EL (cell line): ENCODE measurements around the gene NEK7.
"Not testable (repeated sequence)": the region's sequence is repeated elsewhere in the genome, so short reads cannot be mapped to it uniquely, and the experiment has no call there.

Experiments used
- DNase-seq: peaks from one replicate; pipeline ENCODE4 v3.0.0-alpha.2; 2016

NEK7 gene

GRCh38 chr1:198298640-198299039 is 141.8 kb downstream of the NEK7 start:
- DNase-seq = no peak

GRCh38 chr1:198300451-198300850 is 143.7 kb downstream of the NEK7 start:
- DNase-seq = no peak

GRCh38 chr1:198304431-198304830 is 147.6 kb downstream of the NEK7 start:
- DNase-seq = no peak

- not testable (repeated sequence) for DNase-seq
These were observed 158.0 kb downstream of the NEK7 start for GRCh38 chr1:198314817-198315216.

- not testable (repeated sequence) for DNase-seq
These were observed 158.5 kb downstream of the NEK7 start for GRCh38 chr1:198315331-198315730.

GRCh38 chr1:198316546-198317100 is 159.8 kb downstream of the NEK7 start:
- DNase-seq = no peak

GRCh38 chr1:198318085-198318484 is 161.3 kb downstream of the NEK7 start:
- no peak for DNase-seq

- DNase-seq = no peak
These were observed 164.0 kb downstream of the NEK7 start for GRCh38 chr1:198320759-198321158.

- no peak for DNase-seq
These were observed 169.4 kb downstream of the NEK7 start for GRCh38 chr1:198326232-198326631.

- no peak for DNase-seq
These were observed 170.1 kb downstream of the NEK7 start for GRCh38 chr1:198326915-198327314.

GRCh38 chr1:198328458-198329032 is 171.7 kb downstream of the NEK7 start:
- DNase-seq = no peak

GRCh38 chr1:198330982-198331615 is 174.3 kb downstream of the NEK7 start:
- DNase-seq = peak; percentile 30

GRCh38 chr1:198333744-198334143 is 176.9 kb downstream of the NEK7 start:
- DNase-seq = peak; percentile 62

- DNase-seq = no peak
These were observed 178.9 kb downstream of the NEK7 start for GRCh38 chr1:198335663-198336062.

- DNase-seq = no peak
These were observed 181.1 kb downstream of the NEK7 start for GRCh38 chr1:198337886-198338285.

GRCh38 chr1:198340139-198340538 is 183.3 kb downstream of the NEK7 start:
- DNase-seq = no peak

GRCh38 chr1:198346178-198346577 is 189.4 kb downstream of the NEK7 start:
- no peak for DNase-seq

- DNase-seq = no peak
These were observed 193.7 kb downstream of the NEK7 start for GRCh38 chr1:198350456-198350855.

- no peak for DNase-seq
These were observed 196.3 kb downstream of the NEK7 start for GRCh38 chr1:198352975-198353695.

GRCh38 chr1:198357937-198358336 is 201.1 kb downstream of the NEK7 start:
- no peak for DNase-seq

- peak; percentile 11 for DNase-seq
These were observed 202.3 kb downstream of the NEK7 start for GRCh38 chr1:198359024-198359653.

GRCh38 chr1:198360208-198360729 is 203.5 kb downstream of the NEK7 start:
- DNase-seq = no peak

GRCh38 chr1:198361237-198361767 is 204.5 kb downstream of the NEK7 start:
- no peak for DNase-seq
